Inferior parietal cortex (tissue), 1 donor: ENCODE measurements around the gene TPP1.

ENCODE experiments used
- DNase-seq: peaks from one replicate; pipeline ENCODE4 v3.0.0-alpha.2; 2016; ENCODE audit errors: extremely low spot score

Gene TPP1

GRCh38 chr11:6563121-6563619 lies 56.1 kb downstream of the TPP1 start:
- no peak for DNase-seq
